Stromal cell of bone marrow (primary cell): ENCODE data around the gene CTDP1.

Experiments
- DNase-seq: peaks from one replicate; pipeline ENCODE4 v3.0.0-alpha.2; 2012; ENCODE audit warnings: low read depth

The CTDP1 gene

GRCh38 chr18:79796531-79797405, 117.2 kb downstream of the CTDP1 start:
- DNase-seq = no peak

DNA sequence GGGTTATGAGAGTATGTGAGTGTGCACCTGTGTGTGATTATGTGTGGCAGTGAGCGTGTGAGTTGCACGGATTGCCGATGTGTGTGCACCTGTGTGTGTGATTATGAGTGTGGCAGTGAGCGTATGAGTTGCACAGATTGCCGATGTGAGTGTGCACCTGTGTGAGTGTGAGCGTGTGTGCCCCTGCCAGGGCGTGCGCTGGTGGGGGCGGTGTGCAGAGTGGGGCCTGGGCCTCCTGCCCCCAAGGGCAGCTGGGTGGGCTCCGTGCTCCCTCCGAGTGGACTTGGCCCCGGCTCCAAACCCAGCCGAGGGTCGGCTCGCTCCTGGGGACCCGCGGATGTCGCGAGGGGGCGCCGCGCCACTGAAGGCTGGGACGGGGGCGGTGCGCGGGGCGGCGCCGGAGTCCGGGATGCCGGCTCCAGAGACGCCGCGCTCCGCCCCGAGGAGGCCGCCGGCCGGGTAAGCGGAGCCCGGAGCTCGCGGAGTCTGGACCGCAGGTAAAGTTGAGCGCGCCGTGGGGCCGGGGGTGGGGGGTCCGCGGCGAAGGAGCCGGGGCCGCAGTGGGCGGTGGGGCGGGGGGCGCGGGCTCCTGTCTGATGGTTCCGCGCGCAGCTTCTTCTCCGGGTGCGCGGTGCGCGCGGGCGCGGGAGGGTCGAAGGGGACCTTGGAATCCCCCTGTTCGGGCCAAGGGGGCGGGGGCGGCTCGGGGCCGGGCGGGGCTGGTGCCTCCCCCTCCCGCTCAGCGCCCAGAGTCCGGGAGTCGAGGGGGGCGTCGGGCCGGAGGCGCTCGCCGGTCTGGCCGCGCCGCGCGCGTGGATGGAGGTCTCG, 118.1 kb downstream of the CTDP1 start, which contains the start of gene KCNG2:
Gene KCNG2, plus strand, starts transcription at position 421 of the 828 bp plus-strand sequence. CDS start 65,730 bp downstream, outside the sequence.
- DNase-seq = no peak

- no peak for DNase-seq
Observed at GRCh38 chr18:79798346-79798998, 118.9 kb downstream of the CTDP1 start.

- no peak for DNase-seq
Observed at GRCh38 chr18:79798999-79799370, 119.4 kb downstream of the CTDP1 start.

DNA sequence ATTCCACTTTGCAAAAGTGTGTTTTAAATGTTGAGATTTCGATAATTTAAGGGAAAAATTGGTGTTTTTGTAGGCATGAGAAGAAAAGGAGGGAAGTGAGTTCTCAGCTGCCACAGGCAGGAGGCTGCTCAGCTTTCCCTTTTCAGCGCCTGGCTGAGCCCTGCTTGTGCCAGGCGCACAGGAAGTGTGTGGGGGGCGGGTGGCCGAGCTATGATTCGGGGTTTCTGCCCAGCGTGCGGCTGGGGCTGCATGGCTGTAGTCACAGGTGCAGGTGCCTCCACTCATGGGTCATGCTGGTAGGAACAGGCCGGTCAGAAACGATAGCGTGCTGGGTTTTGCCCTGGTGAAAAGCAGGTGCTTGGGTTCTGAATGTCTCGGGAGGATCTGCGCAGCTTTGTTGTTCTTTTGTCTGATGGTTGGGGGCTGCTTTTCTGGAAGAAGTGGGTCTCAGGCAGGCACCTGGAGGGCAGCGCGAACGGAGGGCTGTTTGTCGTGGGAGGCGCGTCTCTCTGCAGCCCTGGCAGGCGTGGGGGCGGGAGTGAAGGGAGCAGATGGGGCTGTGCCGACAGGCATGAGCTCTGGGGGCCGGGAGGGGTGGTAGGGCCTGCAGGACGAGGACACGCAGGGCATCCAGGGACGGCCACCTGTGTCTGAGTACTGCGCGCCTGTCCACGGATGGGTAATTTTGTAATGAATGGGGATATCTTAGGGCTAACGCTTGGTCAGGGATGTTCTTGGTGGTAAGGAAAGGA, 120.2 kb downstream of the CTDP1 start:
- DNase-seq = no peak

- no peak for DNase-seq
Observed at GRCh38 chr18:79800371-79801180, 121.0 kb downstream of the CTDP1 start.

DNA sequence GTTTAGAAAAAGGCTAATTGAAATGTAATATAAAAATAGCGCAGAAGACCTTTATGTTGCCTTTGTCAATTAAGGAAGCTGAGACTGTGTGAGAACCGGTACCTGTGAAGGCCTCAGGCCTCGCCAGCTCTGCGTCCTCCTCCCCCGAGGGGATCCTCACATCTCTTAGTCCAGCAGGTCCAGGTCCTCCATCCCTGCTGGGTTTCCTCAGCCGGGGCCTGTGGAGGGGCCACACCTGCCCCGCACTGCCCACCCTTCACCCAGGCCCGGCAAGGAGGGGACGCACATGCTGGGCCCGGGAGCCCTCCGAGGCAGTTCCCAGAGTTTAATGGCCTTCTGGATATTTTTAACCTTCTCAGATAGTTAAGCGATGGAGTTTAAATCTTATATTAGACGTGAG, 121.6 kb downstream of the CTDP1 start:
- no peak for DNase-seq

DNA sequence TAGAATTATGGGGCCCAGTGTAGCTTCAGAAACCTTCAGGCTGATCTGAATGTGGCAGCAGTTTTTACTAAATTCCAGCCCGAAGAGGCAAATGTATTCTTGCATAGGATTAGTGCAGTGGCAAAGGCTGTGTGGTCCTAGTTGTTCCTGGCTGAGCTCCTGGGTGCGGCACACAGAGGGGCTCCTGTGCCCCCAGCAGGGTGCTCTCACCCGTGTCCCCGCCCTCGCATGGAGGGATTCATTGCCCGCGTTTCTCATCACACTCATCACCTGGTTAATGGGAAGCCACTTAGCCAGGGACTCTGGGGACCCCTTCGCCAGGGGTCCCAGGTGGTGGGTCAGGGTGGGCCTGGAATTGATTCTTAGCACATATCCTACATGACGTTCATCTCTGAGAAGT, 122.0 kb downstream of the CTDP1 start:
- no peak for DNase-seq

GRCh38 chr18:79802298-79802697, 122.7 kb downstream of the CTDP1 start:
- no peak for DNase-seq

- DNase-seq = no peak
Observed at GRCh38 chr18:79803611-79804051, 124.0 kb downstream of the CTDP1 start.
